ENCODE measurements around the gene TRIM29.

The TRIM29 gene

GRCh38 chr11:120123946-120124345, 14.0 kb downstream of the TRIM29 start:
- DNase-seq (ENCODE audit: low spot score) (peak; percentile 20), FAIRE-seq (no peak)

- FAIRE-seq, result no peak
- no peak for DNase-seq (ENCODE audit: low spot score)
Measured at GRCh38 chr11:120122924-120123683, 14.8 kb downstream of the TRIM29 start.

GRCh38 chr11:120121914-120122473, 15.9 kb downstream of the TRIM29 start:
- FAIRE-seq (no peak), DNase-seq (ENCODE audit: low spot score) (peak; percentile 16)

GRCh38 chr11:120121336-120121735, 16.6 kb downstream of the TRIM29 start:
- DNase-seq (ENCODE audit: low spot score) (no peak), FAIRE-seq (no peak)

DNA sequence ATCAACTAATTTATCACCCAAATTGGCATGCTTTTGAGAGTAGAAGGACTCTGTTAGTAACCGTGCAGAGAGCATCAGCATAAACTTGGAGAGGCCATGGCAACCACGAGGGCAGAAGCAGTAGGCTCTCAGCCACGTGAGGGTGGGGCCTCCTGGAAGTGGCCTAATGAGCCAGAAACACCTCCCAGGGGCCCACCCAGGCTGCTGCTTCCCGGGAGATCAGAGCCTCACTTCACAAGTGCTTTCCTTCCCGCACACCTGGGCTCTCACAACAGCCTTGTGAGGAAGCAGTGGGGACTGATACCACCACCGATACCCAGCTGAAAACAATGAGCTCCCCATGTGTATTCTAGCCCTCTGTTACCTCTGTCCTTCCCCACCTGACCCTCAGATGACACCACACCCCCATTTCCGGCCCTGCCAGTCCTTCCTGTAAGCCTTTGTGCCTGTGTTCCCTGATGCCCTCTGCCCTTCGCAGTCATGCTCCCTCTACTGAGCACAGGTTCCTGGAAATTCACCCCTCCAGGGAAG, 17.0 kb downstream of the TRIM29 start:
- DNase-seq (ENCODE audit: low spot score) (no peak), FAIRE-seq (no peak)

DNA sequence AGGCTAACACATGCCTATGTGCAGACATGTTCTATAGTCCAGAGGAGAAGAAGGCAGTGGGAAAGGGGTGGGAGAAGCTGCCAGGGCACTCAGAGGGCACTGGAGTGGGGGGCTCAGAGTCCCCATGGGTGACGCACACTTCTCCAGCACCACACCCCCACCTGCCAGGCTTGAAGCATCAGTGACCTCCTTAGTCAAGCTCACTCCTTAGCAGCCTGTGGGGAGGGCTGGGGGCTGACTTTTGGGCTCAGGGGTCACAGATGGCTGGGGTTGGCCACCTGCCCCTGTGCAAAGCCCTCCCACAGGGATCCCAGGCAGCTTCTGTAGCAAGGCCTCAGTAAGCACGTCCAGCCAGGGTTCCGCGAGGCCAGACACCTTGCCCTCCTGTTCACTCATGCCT, 18.8 kb downstream of the TRIM29 start:
- FAIRE-seq, result no peak
- DNase-seq (ENCODE audit: low spot score), result no peak

- FAIRE-seq (no peak), DNase-seq (ENCODE audit: low spot score) (no peak)
Measured at GRCh38 chr11:120117991-120118390, 19.9 kb downstream of the TRIM29 start.

DNA sequence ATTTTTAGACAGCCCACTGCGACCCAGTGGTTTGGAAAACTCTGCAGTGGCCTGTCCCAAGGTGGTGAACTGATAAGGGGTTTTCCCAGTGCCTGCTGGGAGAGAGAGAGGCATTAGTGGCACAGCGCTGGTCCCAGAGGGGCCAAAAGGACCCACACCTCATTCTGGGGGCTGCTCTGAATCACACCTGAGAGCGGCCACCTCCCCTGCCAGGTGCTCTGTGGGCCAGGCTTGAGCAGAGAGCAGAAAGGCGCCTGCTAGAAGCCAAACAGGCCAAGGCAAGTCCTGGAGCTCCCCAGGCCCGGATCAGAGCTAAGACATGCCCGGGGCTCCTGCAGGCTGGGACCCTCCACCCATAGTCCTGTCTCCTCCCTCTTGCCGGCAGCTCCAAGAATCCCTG, 20.9 kb downstream of the TRIM29 start:
- no peak for DNase-seq (ENCODE audit: low spot score)
- FAIRE-seq, result no peak

- DNase-seq (ENCODE audit: low spot score) (no peak), FAIRE-seq (no peak)
Measured at GRCh38 chr11:120115272-120116000, 22.5 kb downstream of the TRIM29 start.

DNA sequence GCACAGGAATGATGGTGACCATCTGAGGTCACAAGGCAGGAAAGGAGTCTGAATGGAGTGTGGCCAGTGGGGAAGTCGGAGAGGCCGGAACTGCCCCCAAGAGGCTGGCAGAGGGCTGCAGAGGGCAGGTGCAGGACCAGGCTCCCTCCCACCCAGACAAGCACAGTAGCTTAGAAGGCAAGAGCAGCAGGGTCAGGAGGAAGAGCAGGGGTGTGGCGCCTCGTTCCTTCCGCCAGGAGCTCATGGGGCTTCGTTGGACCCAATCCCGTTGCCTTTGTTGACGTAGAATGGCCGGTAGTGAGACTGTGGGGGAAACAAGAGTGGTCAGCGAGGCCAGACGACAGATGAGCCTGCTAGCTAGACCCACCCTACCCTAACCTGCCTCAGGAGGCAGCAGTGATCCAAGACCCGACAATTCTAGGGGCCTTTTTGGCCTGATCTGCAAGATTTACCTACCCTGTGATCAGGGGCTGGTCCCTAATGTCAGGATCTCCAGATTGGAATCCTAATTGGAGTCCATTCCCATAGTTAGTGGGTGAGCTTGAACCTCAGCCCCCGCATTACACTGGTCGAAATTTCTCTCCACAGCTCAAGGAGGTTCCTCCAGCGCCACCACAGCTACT, 25.6 kb downstream of the TRIM29 start:
- DNase-seq (ENCODE audit: low spot score) (no peak), FAIRE-seq (no peak)

DNA sequence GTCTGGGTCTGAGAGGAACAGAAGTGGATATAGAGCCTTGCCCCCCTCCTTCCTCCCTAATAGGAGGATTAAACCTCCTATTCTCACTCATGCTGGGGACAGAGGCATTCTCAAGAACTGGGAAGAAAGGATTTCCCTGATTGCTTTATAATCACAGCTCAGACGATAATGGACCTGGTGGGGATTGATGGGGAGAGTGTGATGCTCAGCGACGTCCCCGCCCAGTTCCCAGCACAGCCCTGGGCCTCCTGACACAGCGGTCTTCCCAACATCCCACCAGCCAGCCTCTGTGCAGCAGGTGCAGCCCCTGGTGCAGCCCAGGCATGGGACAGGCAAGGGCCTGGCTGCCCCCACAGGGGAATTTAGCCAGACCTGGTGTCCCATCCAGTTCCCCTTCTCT, 28.4 kb downstream of the TRIM29 start:
- DNase-seq (ENCODE audit: low spot score) (no peak), FAIRE-seq (no peak)

DNA sequence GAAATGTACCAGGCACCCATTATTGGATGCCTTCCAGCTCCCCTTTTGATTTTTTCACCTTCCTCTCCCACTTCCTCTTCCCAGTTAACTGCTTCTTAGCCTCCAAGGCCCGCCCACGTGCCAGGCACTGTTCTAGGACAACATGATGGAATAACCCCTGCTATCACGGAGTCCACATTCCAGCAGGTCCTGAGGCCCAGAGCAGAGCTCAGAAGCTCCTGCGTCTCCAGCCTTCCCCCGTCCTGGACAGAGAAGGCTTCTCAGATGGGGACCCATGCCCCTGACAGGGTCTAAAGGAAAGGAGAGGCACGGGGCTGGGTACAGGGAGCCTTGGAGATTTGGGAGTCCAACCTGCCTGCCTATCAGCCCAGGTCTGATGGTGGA, 29.1 kb downstream of the TRIM29 start:
- DNase-seq (ENCODE audit: low spot score), result no peak
- no peak for FAIRE-seq

GRCh38 chr11:120108154-120108784, 29.6 kb downstream of the TRIM29 start:
- DNase-seq (ENCODE audit: low spot score) (peak; percentile 8), FAIRE-seq (no peak)

DNA sequence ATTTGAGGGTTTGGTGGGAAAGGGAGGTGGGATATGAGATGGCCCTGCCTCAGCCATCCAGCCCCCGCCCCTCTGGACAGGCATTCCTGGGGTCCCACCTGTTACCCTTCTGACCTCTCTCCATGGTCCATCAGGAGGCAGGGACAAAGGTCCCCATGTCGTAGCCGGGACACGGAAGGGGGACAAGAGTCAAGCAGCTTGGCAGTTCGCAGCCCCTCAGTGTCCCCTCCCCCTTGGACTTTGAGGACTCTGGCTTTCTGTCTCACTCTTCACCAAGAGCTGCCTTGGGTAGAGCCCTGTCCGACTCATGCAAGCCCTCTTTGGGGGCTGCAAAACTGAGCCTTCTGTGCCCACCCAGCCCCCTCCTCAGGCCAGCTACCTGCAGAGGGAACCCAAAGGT, 30.2 kb downstream of the TRIM29 start:
- FAIRE-seq (no peak), DNase-seq (ENCODE audit: low spot score) (no peak)

DNA sequence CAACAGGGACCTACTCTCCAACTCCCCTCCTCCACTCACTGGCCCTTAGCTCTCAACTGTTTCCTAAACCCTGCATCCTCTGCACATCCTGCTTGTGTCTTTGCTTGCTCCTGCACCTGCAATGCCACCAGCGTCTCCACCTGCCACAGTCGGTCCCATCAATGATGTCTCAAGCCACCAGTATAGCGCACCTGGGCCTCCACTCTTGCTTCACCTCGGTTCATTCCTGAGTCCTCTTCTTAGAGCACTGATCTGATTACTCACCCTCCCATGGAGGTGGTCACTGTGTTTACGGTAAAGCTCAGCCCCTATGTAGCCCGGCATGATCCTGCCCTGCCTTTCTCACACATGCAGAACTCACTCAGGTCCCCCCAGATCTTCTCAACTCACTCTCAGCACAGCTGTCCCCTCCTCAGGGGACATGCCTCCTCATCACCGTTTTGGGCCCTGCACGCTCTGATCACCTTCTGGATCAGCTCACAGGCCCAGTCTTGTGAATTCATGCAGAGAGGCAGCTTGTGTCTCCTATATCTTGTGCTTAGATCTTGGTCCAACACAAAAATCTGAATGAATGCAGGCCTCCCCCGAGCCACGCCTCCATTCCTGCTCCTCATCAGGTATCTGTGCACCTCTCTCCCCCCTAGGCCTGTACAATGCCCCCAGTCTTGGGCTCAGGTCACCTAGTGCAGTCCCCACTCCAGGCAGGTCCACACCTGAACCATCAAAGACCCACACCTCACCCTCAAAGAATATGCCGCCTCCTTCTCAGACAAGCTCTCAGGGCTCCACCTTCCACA, 31.4 kb downstream of the TRIM29 start:
- FAIRE-seq (no peak), DNase-seq (ENCODE audit: low spot score) (no peak)

DNA sequence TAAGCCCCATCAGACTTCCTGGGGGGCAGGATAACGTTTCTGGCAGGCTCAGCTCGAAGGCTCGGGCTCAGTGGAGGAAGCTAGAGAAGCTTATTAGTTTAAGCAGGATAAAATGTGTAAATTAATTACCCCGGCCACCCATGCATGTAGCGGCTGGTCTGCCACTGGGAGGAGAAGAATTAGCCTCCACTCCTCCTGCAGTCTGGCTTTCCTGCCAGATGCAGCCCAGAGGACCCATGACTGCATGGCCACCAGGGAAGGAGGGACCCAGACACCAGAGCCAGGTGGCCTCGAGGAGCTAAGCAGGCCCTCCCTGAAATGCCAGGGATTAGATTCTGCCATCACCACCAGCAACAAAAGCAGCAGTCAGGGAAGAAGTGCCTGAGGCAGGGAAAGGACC, 32.3 kb downstream of the TRIM29 start:
- no peak for DNase-seq (ENCODE audit: low spot score)
- no peak for FAIRE-seq

- no peak for DNase-seq (ENCODE audit: low spot score)
- FAIRE-seq, result no peak
Measured at GRCh38 chr11:120104041-120104565, 33.8 kb downstream of the TRIM29 start.

DNA sequence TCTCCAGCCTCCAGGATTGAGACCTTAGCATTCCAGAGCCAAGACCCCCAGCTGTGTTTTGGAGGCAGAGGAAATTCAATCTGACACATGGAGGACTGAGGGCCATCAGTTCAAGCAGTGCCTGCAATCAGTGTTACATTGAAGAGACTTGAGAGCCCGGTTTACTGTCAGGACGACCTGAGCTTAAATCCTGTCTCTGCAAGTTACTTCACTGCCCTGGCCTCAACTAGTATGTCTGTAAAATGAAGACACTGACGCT, 35.1 kb downstream of the TRIM29 start:
- DNase-seq (ENCODE audit: low spot score), result no peak
- no peak for FAIRE-seq

GRCh38 chr11:120102050-120102863, 35.7 kb downstream of the TRIM29 start:
- FAIRE-seq (no peak), DNase-seq (ENCODE audit: low spot score) (no peak)

DNA sequence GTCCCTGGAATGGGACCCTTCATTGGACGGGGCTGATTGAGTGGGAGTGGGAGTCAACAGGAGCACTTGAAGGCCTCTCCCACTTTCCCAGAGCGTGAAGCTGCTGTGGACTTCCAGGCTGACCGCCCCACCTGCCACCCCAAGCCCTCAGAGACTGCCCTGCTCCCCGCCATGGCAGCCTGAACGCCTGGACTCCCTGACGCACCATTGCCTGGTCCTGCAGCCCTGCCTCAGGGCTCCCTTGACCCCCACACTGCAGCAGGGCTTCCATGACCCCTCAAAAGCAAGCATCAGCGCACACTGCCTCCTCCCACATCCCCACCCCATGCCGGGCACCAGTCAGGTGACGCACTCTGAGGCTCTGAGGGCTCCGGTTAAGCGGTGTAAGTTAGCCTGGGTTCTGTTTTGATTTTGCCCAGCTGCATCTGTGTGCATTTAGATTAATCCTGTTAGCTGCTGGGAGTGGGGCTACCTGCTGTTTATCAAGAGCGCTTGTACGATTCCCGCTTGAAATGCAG, 39.4 kb downstream of the TRIM29 start:
- no peak for FAIRE-seq
- no peak for DNase-seq (ENCODE audit: low spot score)
